ENCODE measurements around the gene ABCA2. TPM values are rescaled to one million over a fixed set of nuclear protein-coding genes. Genes with fewer than 3 reads are reported as not detected.
A peak's percentile ranks its signal among the peaks of the same experiment; 100 is the strongest.

Gene ABCA2
- polyA plus RNA-seq, 3 donors from 2014 or later: 2.2 to 34.5 (median 6.3) TPM

- no peak within 1 kb of the TSS for H3K27ac Mint-ChIP-seq
Measured at GRCh38 chr9:136982232-136983051, 45.6 kb downstream of the ABCA2 start, which contains the start of gene LCNL1. LCNL1 (plus strand) TSS chr9:136982993; CDS start chr9:136983587, 594 bp downstream.

GRCh38 chr9:136981588-136982231, 46.3 kb downstream of the ABCA2 start:
- peaks cover 2 to 9% (median 5%) of the 10 kb centered on the region in 3 donors for H3K27me3 Mint-ChIP-seq (ENCODE audit: low read depth in 3 of 3)
- H3K4me3 Mint-ChIP-seq: no peak overlapping the region
- no peak overlapping the region for H3K27ac Mint-ChIP-seq
- H3K4me1 Mint-ChIP-seq: peaks cover 7 to 10% of the 10 kb centered on the region in 2 donors
- peaks cover 0 to 5% (median 4%) of the 10 kb centered on the region in 3 donors for H3K36me3 Mint-ChIP-seq
- DNase-seq: no peak
- H3K9me3 Mint-ChIP-seq: no peaks in the 10 kb centered on the region

More at GRCh38 chr9:136982232-136983051, 45.6 kb downstream of the ABCA2 start, which contains the start of gene LCNL1:
- DNase-seq: no peak
- peaks cover 0 to 5% (median 4%) of the 10 kb centered on the region in 3 donors for H3K36me3 Mint-ChIP-seq
- peaks cover 6 to 7% of the 10 kb centered on the region in 2 donors for H3K4me1 Mint-ChIP-seq
- peak within 1 kb of the TSS in 1 of 5 donors; percentile 3 for H3K4me3 Mint-ChIP-seq
- no peaks in the 10 kb centered on the region for H3K9me3 Mint-ChIP-seq
- peaks cover 2 to 9% (median 4%) of the 10 kb centered on the region in 3 donors for H3K27me3 Mint-ChIP-seq (ENCODE audit: low read depth in 3 of 3)

- peaks cover 0 to 5% (median 4%) of the 10 kb centered on the region in 3 donors for H3K36me3 Mint-ChIP-seq
- H3K27ac Mint-ChIP-seq: no peak overlapping the region
Measured at GRCh38 chr9:136980669-136981478, 47.2 kb downstream of the ABCA2 start.

GRCh38 chr9:136979769-136980587, 48.1 kb downstream of the ABCA2 start:
- H3K27ac Mint-ChIP-seq: peak overlapping the region in 1 of 6 donors; percentile 40
- H3K9me3 Mint-ChIP-seq: no peaks in the 10 kb centered on the region
- H3K4me1 Mint-ChIP-seq: peaks cover 22 to 27% of the 10 kb centered on the region in 2 donors
- H3K36me3 Mint-ChIP-seq: peaks cover 0 to 5% (median 4%) of the 10 kb centered on the region in 3 donors
- no peak for DNase-seq
- peaks cover 2 to 6% (median 5%) of the 10 kb centered on the region in 3 donors for H3K27me3 Mint-ChIP-seq (ENCODE audit: low read depth in 3 of 3)
- H3K4me3 Mint-ChIP-seq: no peak overlapping the region

More at GRCh38 chr9:136980669-136981478, 47.2 kb downstream of the ABCA2 start:
- no peak for DNase-seq
- Mint-ChIP-seq H3K27me3 (ENCODE audit: low read depth in 3 of 3) (peaks cover 2 to 6% (median 5%) of the 10 kb centered on the region in 3 donors), H3K9me3 (no peaks in the 10 kb centered on the region), H3K4me1 (peaks cover 13 to 18% of the 10 kb centered on the region in 2 donors), H3K4me3 (no peak overlapping the region)

- H3K27me3 Mint-ChIP-seq (ENCODE audit: low read depth in 3 of 3): peaks cover 2 to 5% (median 5%) of the 10 kb centered on the region in 3 donors
- H3K36me3 Mint-ChIP-seq: peaks cover 0 to 3% (median 3%) of the 10 kb centered on the region in 3 donors
- no peak overlapping the region for H3K4me3 Mint-ChIP-seq
- peaks cover 25 to 36% of the 10 kb centered on the region in 2 donors for H3K4me1 Mint-ChIP-seq
- no peak overlapping the region for H3K27ac Mint-ChIP-seq
- no peaks in the 10 kb centered on the region for H3K9me3 Mint-ChIP-seq
- no peak for DNase-seq
Measured at GRCh38 chr9:136978865-136979544, 49.0 kb downstream of the ABCA2 start.

GRCh38 chr9:136978073-136978864, 49.8 kb downstream of the ABCA2 start:
- peak; percentile 84 to 87 (median 84) for DNase-seq
- Mint-ChIP-seq H3K4me1 (peaks cover 20 to 35% of the 10 kb centered on the region in 2 donors), H3K36me3 (no peaks in the 10 kb centered on the region), H3K4me3 (peak overlapping the region; percentile 68 to 80 (median 71)), H3K27ac (peak overlapping the region in 3 of 6 donors; percentile 20 to 73 (median 57)), H3K27me3 (ENCODE audit: low read depth in 3 of 3) (peaks cover 0 to 3% (median 2%) of the 10 kb centered on the region in 3 donors), H3K9me3 (no peaks in the 10 kb centered on the region)

- Mint-ChIP-seq H3K27ac (peak overlapping the region in 5 of 6 donors; percentile 20 to 59 (median 53)), H3K27me3 (ENCODE audit: low read depth in 3 of 3) (peaks cover 0 to 3% (median 2%) of the 10 kb centered on the region in 3 donors), H3K9me3 (no peaks in the 10 kb centered on the region), H3K4me3 (peak overlapping the region; percentile 62 to 80 (median 68)), H3K4me1 (peaks cover 20 to 35% of the 10 kb centered on the region in 2 donors), H3K36me3 (no peaks in the 10 kb centered on the region)
- no peak for DNase-seq
Measured at GRCh38 chr9:136977649-136978072, 50.4 kb downstream of the ABCA2 start.

GRCh38 chr9:136977223-136977622, 50.8 kb downstream of the ABCA2 start, which contains the start of gene PTGDS:
PTGDS (plus strand) TSS chr9:136977504; CDS start chr9:136977579, 75 bp downstream.
- peak within 1 kb of the TSS; percentile 51 to 86 (median 82) for H3K27ac Mint-ChIP-seq

GRCh38 chr9:136975644-136976043, 52.4 kb downstream of the ABCA2 start:
- peak overlapping the region; percentile 59 to 86 (median 79) for H3K27ac Mint-ChIP-seq
- no peaks in the 10 kb centered on the region for H3K9me3 Mint-ChIP-seq
- peaks cover 20 to 36% of the 10 kb centered on the region in 2 donors for H3K4me1 Mint-ChIP-seq
- peaks cover 0 to 3% (median 0%) of the 10 kb centered on the region in 3 donors for H3K27me3 Mint-ChIP-seq (ENCODE audit: low read depth in 3 of 3)
- H3K36me3 Mint-ChIP-seq: no peaks in the 10 kb centered on the region
- peak overlapping the region; percentile 74 to 85 (median 83) for H3K4me3 Mint-ChIP-seq
- DNase-seq: peak; percentile 62 to 70 (median 66)

More at GRCh38 chr9:136977223-136977622, 50.8 kb downstream of the ABCA2 start, which contains the start of gene PTGDS:
- Mint-ChIP-seq H3K4me1 (peaks cover 20 to 35% of the 10 kb centered on the region in 2 donors), H3K27me3 (ENCODE audit: low read depth in 3 of 3) (peaks cover 0 to 3% (median 2%) of the 10 kb centered on the region in 3 donors), H3K9me3 (no peaks in the 10 kb centered on the region), H3K4me3 (peak within 1 kb of the TSS; percentile 74 to 85 (median 83)), H3K36me3 (no peaks in the 10 kb centered on the region)
- DNase-seq: no peak

GRCh38 chr9:136974817-136975535, 53.1 kb downstream of the ABCA2 start:
- Mint-ChIP-seq H3K27me3 (ENCODE audit: low read depth in 3 of 3) (peaks cover 0 to 3% (median 0%) of the 10 kb centered on the region in 3 donors), H3K4me3 (peak overlapping the region; percentile 74 to 85 (median 83)), H3K9me3 (no peaks in the 10 kb centered on the region), H3K27ac (peak overlapping the region; percentile 59 to 86 (median 79)), H3K36me3 (no peaks in the 10 kb centered on the region), H3K4me1 (peaks cover 20 to 36% of the 10 kb centered on the region in 2 donors)
- DNase-seq: no peak
